Neural cell (in vitro differentiated cells): ENCODE measurements around the gene SRA1. TPM values are rescaled to one million over a fixed set of nuclear protein-coding genes. Genes with fewer than 3 reads are reported as not detected.

Experiments used
- H2AFZ ChIP-seq: fragments of 200-600, 300-800 bp; sonication (generic), shearing (Covaris generic); 2 replicates; pipeline ENCODE4 v1.6.0; 2014; ENCODE audit warnings: low read depth, mild to moderate bottlenecking, antibody characterized with exemption, low read length, moderate library complexity
- H3F3A ChIP-seq: fragments of 200-600 bp; shearing (Covaris generic); 2 replicates; pipeline ENCODE4 v1.6.1; 2016; ENCODE audit warnings: mild to moderate bottlenecking, moderate library complexity, mixed read lengths, antibody characterized with exemption, low read length; ENCODE audit not compliant: insufficient read depth, poor library complexity, severe bottlenecking
- H3K27ac ChIP-seq: fragments of 200-600, 300-800 bp; sonication (generic), shearing (Covaris generic); 2 replicates; pipeline ENCODE4 v1.5.1; 2014; ENCODE audit warnings: mild to moderate bottlenecking, low read length, moderate library complexity
- H3K27me3 ChIP-seq: fragments of 300-800, 200-600 bp; sonication (generic), shearing (Covaris generic); 2 replicates; pipeline ENCODE4 v1.6.0; 2014; ENCODE audit warnings: mild to moderate bottlenecking, low read depth, low read length, moderate library complexity; ENCODE audit not compliant: insufficient read depth
- H3K36me3 ChIP-seq: fragments of 300-800, 200-600 bp; sonication (generic), shearing (Covaris generic); 2 replicates; pipeline ENCODE4 v1.5.1; 2014; ENCODE audit warnings: mild to moderate bottlenecking, antibody characterized with exemption, low read length, moderate library complexity; ENCODE audit not compliant: insufficient read depth
- H3K4me2 ChIP-seq: fragments of 300-800, 200-600 bp; sonication (generic), shearing (Covaris generic); 2 replicates; pipeline ENCODE4 v1.6.0; 2014; ENCODE audit warnings: mild to moderate bottlenecking, low read length
- H3K4me3 ChIP-seq: fragments of 300-800, 200-600 bp; sonication (generic), shearing (Covaris generic); 2 replicates; pipeline ENCODE4 v1.5.1; 2014; ENCODE audit warnings: mild to moderate bottlenecking, low read length, moderate library complexity
- H3K79me2 ChIP-seq: fragments of 200-600 bp; shearing (Covaris generic); replicated peaks from 2 replicates; pipeline ENCODE4 v1.6.0; 2014; ENCODE audit warnings: mild to moderate bottlenecking, low read length, moderate library complexity; ENCODE audit not compliant: insufficient read depth
- H3K9ac ChIP-seq: fragments of 300-800, 200-600 bp; sonication (generic), shearing (Covaris generic); 2 replicates; pipeline ENCODE4 v1.6.1; 2016; ENCODE audit warnings: mild to moderate bottlenecking, low read length, mixed read lengths
- H3K9me2 ChIP-seq: fragments of 200-600 bp; shearing (Covaris generic); 2 replicates; pipeline ENCODE4 v1.6.1; 2016; ENCODE audit warnings: mild to moderate bottlenecking, low read length, mixed read lengths; ENCODE audit not compliant: insufficient read depth
- H3K9me3 ChIP-seq: fragments of 200-600, 300-800 bp; sonication (generic), shearing (Covaris generic); 2 replicates; pipeline ENCODE4 v1.6.1; 2016; ENCODE audit warnings: mild to moderate bottlenecking, mixed run types, low read length, moderate library complexity, mixed read lengths
- H4K20me1 ChIP-seq: fragments of 200-600 bp; shearing (Covaris generic); 2 replicates; pipeline ENCODE4 v1.6.1; 2016; ENCODE audit warnings: mild to moderate bottlenecking, mixed run types; ENCODE audit not compliant: insufficient read depth
- CTCF ChIP-seq: fragments of 450-650 bp; IDR thresholded peaks from 2 replicates; pipeline ENCODE4 v1.5.1; 2014; ENCODE audit warnings: antibody characterized with exemption, mild to moderate bottlenecking, moderate library complexity; ENCODE audit not compliant: poor library complexity, severe bottlenecking
- EP300 ChIP-seq: fragments of 450-650 bp; conservative IDR thresholded peaks from 2 replicates; pipeline ENCODE4 v1.6.1; 2014; ENCODE audit warnings: antibody characterized with exemption, mild to moderate bottlenecking, moderate library complexity; ENCODE audit not compliant: poor library complexity, severe bottlenecking
- EZH2 ChIP-seq: fragments of 200-600, 300-800 bp; shearing (Covaris generic), sonication (generic); IDR thresholded peaks from 2 replicates; pipeline ENCODE4 v1.6.1; 2014; ENCODE audit warnings: antibody characterized with exemption, low read length, borderline replicate concordance, mild to moderate bottlenecking; ENCODE audit not compliant: insufficient read depth, poor library complexity, severe bottlenecking
- MXI1 ChIP-seq: fragments of 450-650 bp; conservative IDR thresholded peaks from 2 replicates; pipeline ENCODE4 v1.6.1; 2014; ENCODE audit warnings: antibody characterized with exemption, mild to moderate bottlenecking; ENCODE audit not compliant: poor library complexity, severe bottlenecking
- RAD21 ChIP-seq: fragments of 450-650 bp; conservative IDR thresholded peaks from 2 replicates; pipeline ENCODE4 v1.6.1; 2014; ENCODE audit warnings: antibody characterized with exemption, mild to moderate bottlenecking, moderate library complexity
- REST ChIP-seq: IDR thresholded peaks from 2 replicates; pipeline ENCODE4 v1.6.1; 2012; ENCODE audit warnings: borderline replicate concordance
- SMC3 ChIP-seq: fragments of 450-650 bp; conservative IDR thresholded peaks from 2 replicates; pipeline ENCODE4 v1.6.1; 2014; ENCODE audit warnings: antibody characterized with exemption, mild to moderate bottlenecking, moderate library complexity; ENCODE audit not compliant: poor library complexity
- TAF1 ChIP-seq: IDR thresholded peaks from 2 replicates; pipeline ENCODE4 v1.6.1; 2012; ENCODE audit warnings: low read depth
- polyA plus RNA-seq: library from polyadenylated mRNA; depleted of rRNA; stranded (reverse); fragments of >200 nt; gene quantifications from 2 replicates; pipeline ENCODE4 v1.2.3, GENCODE V29; 2014

Gene SRA1
- polyA plus RNA-seq, 1 donor from 2014 or later, result 73.5 TPM

GRCh38 chr5:140545606-140546005 lies 11.7 kb downstream of the SRA1 start:
- Histone ChIP-seq H4K20me1 (no peaks in the 10 kb centered on the region), H3F3A (no peaks in the 10 kb centered on the region), H3K4me2 (no peak overlapping the region), H3K79me2 (no peaks in the 10 kb centered on the region), H3K4me3 (no peak overlapping the region), H3K9me3 (no peaks in the 10 kb centered on the region), H3K9ac (no peak overlapping the region), H3K36me3 (no peaks in the 10 kb centered on the region), H3K27ac (no peak overlapping the region), H2AFZ (no peak overlapping the region), H3K27me3 (no peaks in the 10 kb centered on the region), H3K9me2 (no peaks in the 10 kb centered on the region)
- TF ChIP-seq REST (no peak), EP300 (no peak), MXI1 (no peak), TAF1 (no peak), RAD21 (no peak), SMC3 (no peak), CTCF (no peak), EZH2 (no peak)

GRCh38 chr5:140544986-140545385 lies 12.3 kb downstream of the SRA1 start:
- H3K79me2 ChIP-seq, result no peaks in the 10 kb centered on the region
- no peaks in the 10 kb centered on the region for H3K27me3 ChIP-seq
- H3K4me3 ChIP-seq, result no peak overlapping the region
- TF ChIP-seq EP300 (no peak), TAF1 (no peak), EZH2 (no peak), CTCF (no peak), MXI1 (no peak), RAD21 (no peak), REST (no peak), SMC3 (no peak)
- H3K9me3 ChIP-seq, result no peaks in the 10 kb centered on the region
- peaks cover 3% of the 10 kb centered on the region for H3K36me3 ChIP-seq
- H3K9ac ChIP-seq, result no peak overlapping the region
- H3K9me2 ChIP-seq, result no peaks in the 10 kb centered on the region
- no peak overlapping the region for H3K27ac ChIP-seq
- no peaks in the 10 kb centered on the region for H3F3A ChIP-seq
- H4K20me1 ChIP-seq, result no peaks in the 10 kb centered on the region
- no peak overlapping the region for H2AFZ ChIP-seq
- H3K4me2 ChIP-seq, result no peak overlapping the region
